T-helper 1 cell treated with Interleukin-12 subunit alpha and Interleukin-12 subunit beta and Interleukin-4 antibody, amounts not matched to agents 30 μg/mL and 1 μg/mL, for 36 hours (primary cell): ENCODE measurements around the gene MTX2.

Experiments used
- H3K27ac Mint-ChIP-seq: one replicate; pipeline ENCODE4 v1.8.0; 2021; ENCODE audit warnings: mild to moderate bottlenecking, mixed read lengths
- H3K27me3 Mint-ChIP-seq: one replicate; pipeline ENCODE4 v1.8.0; 2021; ENCODE audit warnings: low read depth, mixed read lengths
- H3K36me3 Mint-ChIP-seq: one replicate; pipeline ENCODE4 v1.8.0; 2021; ENCODE audit warnings: low read depth, mixed read lengths
- H3K4me1 Mint-ChIP-seq: one replicate; pipeline ENCODE4 v1.8.0; 2021; ENCODE audit warnings: low read depth, mixed read lengths
- H3K4me3 Mint-ChIP-seq: one replicate; pipeline ENCODE4 v1.8.0; 2021; ENCODE audit warnings: mild to moderate bottlenecking, moderate library complexity, mixed read lengths
- H3K9me3 Mint-ChIP-seq: one replicate; pipeline ENCODE4 v1.8.0; 2021; ENCODE audit warnings: mixed read lengths

Gene MTX2

DNA sequence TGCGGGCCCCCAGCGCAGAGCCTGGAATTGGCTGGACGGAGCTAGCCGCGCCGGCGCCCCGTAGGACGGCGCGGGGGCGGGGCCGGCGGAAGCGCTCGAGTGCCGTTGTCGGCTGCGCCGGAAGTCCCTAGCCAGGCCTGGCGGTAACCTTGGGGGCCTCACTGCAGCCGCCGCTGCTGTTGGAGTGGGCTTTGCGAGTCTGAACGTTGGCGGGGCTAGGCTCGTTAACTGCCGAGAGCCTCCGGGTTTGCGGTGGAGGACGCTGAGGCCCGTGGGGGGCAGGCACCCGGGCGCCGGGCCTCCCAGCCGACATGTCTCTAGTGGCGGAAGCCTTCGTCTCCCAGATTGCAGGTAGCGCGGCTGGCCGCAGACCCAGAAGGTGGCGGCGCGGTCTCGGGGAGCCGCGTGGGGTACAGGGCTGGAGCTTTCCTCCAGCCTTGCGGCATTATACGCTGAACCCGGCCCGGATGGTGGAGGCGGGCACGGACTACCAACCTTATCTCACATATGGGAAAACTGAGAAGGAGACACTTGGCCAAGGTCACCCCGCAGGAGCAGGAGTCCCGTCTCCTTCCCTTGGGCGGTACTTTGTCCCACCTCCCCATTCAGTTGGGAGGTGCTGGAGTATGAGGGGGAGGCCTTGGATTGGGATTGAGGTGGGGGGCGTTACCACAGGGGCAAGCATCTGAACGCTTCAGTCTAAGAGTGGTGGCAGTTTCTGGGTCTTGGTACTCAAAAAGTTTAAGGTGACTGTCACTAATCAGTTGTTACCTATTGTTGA lies at the start of gene MTX2:
Gene MTX2 (plus strand): TSS at position 124 of the 781 bp plus-strand sequence. CDS start 188 bp downstream, at position 312.
- Mint-ChIP-seq H3K36me3 (no peaks in the 10 kb centered on the region), H3K27me3 (peaks cover 8% of the 10 kb centered on the region), H3K27ac (peak within 1 kb of the TSS; percentile 93), H3K4me1 (peaks cover 9% of the 10 kb centered on the region), H3K9me3 (no peaks in the 10 kb centered on the region), H3K4me3 (peak within 1 kb of the TSS; percentile 96)

DNA sequence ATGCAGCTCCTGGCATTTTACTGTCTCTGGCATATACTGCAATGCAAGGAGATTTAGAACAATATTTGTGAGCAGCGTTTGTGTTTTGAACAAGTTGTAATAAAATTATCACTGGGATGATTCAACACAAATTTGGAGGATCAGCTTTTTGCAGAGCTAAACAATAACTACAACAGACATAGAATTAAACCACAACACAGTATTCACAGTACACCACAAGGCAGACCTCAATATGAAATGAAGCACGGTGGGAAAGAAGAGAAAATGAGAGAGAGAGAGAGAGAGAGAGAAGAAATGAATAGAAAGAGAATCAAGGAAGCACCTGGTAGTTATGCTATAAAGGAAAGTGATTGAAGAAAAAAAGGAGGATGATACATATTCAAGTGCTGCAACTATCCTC lies 41.4 kb upstream of the MTX2 start:
- Mint-ChIP-seq H3K27me3 (peaks cover 16% of the 10 kb centered on the region), H3K27ac (no peak overlapping the region), H3K36me3 (no peaks in the 10 kb centered on the region)

DNA sequence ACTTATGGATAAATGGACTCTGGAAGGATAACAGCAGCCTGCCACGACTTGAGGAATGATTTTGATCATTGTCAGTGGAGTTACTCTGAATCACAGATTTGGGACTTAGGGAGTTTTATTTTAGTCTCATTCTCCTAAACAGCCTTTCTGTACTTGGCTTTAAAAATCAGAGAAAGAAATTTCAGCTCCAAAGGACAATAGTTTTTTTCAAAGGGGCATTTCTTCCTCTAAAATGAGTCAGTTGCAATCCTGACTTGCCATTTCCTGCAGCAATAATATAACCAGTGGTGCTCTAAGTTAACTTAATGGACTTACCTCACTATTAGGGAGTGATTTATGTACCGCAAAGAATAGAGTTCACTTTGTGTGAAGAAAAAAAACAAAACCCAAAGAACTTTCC lies 35.1 kb upstream of the MTX2 start:
- no peaks in the 10 kb centered on the region for H3K36me3 Mint-ChIP-seq
- no peaks in the 10 kb centered on the region for H3K9me3 Mint-ChIP-seq
- H3K27me3 Mint-ChIP-seq, result peaks cover 24% of the 10 kb centered on the region
- H3K27ac Mint-ChIP-seq, result no peak overlapping the region
- H3K4me3 Mint-ChIP-seq, result no peak overlapping the region
- H3K4me1 Mint-ChIP-seq, result no peaks in the 10 kb centered on the region

More for the DNA sequence above, 41.4 kb upstream of the MTX2 start:
- H3K4me3 Mint-ChIP-seq, result no peak overlapping the region
- H3K4me1 Mint-ChIP-seq, result no peaks in the 10 kb centered on the region
- H3K9me3 Mint-ChIP-seq, result no peaks in the 10 kb centered on the region

DNA sequence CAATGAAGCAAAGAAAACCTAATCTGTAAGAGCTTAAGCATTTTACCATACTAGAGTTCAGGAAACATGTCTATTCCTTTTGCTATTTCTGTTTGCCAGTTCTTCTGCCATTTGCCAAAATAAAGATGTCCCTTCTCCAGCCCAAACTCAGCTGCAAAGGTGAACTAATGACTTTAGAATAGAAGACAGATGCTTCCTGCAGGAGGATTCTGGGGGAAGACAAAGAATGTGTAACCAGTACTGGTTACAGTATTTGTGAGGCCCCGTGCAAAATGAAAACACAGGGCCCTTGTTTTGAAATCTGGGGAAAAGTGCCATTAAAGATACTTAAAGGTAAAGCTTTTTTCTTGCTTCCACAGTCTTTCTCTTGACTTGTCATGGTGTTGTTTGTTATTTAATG lies 34.3 kb upstream of the MTX2 start:
- H3K36me3 Mint-ChIP-seq, result no peaks in the 10 kb centered on the region
- H3K27me3 Mint-ChIP-seq, result peaks cover 30% of the 10 kb centered on the region
- H3K27ac Mint-ChIP-seq, result no peak overlapping the region
- H3K4me1 Mint-ChIP-seq, result no peaks in the 10 kb centered on the region
- no peaks in the 10 kb centered on the region for H3K9me3 Mint-ChIP-seq
- no peak overlapping the region for H3K4me3 Mint-ChIP-seq

DNA sequence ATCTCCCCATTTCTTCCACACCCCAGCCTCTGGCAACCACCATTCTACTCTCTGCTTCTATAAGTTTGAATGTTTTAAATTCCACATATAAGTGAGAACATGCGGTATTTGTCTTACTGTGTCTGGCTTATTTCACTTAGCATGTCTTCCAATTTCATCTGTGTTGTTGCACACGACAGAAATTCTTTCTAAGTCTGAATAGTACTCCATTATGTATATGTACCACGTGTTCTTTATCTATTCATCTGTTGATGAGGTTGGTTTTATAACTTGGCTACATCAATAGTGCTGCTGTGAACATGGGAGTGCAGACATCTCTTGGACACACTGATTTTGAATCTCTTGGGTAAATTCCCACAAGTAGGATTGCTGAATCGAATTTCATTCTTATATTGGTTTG lies 31.8 kb upstream of the MTX2 start:
- no peak overlapping the region for H3K4me3 Mint-ChIP-seq
- H3K9me3 Mint-ChIP-seq, result no peaks in the 10 kb centered on the region
- no peaks in the 10 kb centered on the region for H3K4me1 Mint-ChIP-seq
- no peak overlapping the region for H3K27ac Mint-ChIP-seq
- peaks cover 30% of the 10 kb centered on the region for H3K27me3 Mint-ChIP-seq
- H3K36me3 Mint-ChIP-seq, result no peaks in the 10 kb centered on the region

DNA sequence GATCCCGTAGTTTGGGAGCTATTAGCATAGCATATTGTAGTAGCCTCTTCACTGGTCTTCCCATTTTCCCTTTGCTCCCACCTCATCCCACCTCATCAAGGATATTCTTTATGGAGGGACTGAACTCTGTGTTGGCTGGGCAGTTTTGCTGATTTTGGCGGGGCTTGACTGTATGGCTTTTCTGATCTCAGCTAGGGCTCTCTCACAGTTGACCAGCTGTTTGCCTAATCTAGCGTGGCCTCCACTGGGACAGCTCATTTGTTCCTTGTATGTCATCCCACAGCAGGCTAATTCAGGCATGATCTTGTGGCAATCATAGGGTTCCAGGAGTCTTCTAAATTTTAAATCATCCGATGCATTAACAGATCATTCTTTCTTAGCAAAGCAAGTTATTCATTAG lies 30.2 kb upstream of the MTX2 start:
- H3K9me3 Mint-ChIP-seq, result no peaks in the 10 kb centered on the region
- peaks cover 25% of the 10 kb centered on the region for H3K27me3 Mint-ChIP-seq
- no peak overlapping the region for H3K4me3 Mint-ChIP-seq
- H3K4me1 Mint-ChIP-seq, result no peaks in the 10 kb centered on the region
- H3K36me3 Mint-ChIP-seq, result no peaks in the 10 kb centered on the region
- H3K27ac Mint-ChIP-seq, result no peak overlapping the region

DNA sequence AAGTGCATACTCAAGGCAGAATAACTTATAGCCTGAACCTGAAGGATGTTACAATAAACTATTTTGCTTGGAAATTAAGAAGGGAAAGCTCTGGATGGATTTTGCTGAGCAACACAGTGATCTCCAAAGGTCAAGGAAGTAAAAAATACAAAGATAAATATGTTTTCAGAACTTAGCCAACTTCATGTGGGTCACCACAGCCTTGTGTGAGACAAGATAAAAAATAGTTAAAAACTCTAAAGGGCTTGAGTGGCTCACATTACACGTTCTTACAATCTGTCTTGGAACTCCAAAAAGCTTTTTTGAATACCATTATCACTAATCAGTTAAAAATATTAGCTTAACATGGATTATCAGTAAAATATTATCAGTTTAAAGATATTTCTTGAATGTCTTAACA lies 28.9 kb upstream of the MTX2 start:
- Mint-ChIP-seq H3K4me3 (no peak overlapping the region), H3K4me1 (no peaks in the 10 kb centered on the region), H3K27me3 (peaks cover 19% of the 10 kb centered on the region), H3K27ac (no peak overlapping the region), H3K36me3 (no peaks in the 10 kb centered on the region), H3K9me3 (no peaks in the 10 kb centered on the region)

DNA sequence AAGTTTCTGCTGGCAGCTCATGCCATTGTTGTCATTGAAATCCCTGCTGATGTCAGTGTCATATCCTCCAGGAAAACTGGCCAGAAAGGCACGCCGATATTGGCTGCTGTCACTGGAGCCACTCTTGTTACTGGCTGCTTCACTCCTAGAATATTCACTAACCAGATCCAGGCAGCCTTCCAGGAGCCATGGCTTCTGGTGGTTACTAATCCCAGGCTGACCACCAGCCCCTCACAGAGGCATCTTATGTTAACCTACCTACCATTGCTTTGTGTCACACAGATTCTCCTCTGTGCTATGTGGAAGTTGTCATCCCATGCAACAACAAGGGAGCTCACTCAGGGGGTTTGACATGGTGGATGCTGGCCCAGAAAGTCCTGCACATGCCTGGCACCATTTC lies 27.0 kb upstream of the MTX2 start:
- no peaks in the 10 kb centered on the region for H3K9me3 Mint-ChIP-seq
- H3K27me3 Mint-ChIP-seq, result peaks cover 15% of the 10 kb centered on the region
- no peaks in the 10 kb centered on the region for H3K4me1 Mint-ChIP-seq
- no peaks in the 10 kb centered on the region for H3K36me3 Mint-ChIP-seq
- H3K27ac Mint-ChIP-seq, result no peak overlapping the region
- H3K4me3 Mint-ChIP-seq, result no peak overlapping the region

DNA sequence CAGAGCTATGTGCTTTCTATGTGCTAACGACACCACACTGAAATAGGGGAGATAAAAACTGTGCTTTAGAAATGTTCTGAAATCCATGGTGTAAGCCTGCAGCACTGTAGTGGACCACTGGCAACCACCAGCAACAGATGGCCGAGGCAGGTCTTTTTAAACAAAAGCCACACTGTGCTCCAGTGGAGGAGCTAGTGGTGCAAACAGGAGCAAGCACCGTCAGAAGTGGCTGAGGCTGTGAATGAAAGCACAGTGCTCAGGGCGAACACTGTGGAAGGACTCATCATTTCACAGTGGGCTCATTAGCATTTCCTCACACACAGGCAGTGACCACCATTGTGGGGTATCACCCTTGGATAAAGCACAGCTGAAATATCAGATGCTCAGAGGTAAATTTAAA lies 22.9 kb upstream of the MTX2 start:
- no peak overlapping the region for H3K4me3 Mint-ChIP-seq
- peaks cover 16% of the 10 kb centered on the region for H3K27me3 Mint-ChIP-seq
- no peak overlapping the region for H3K27ac Mint-ChIP-seq
- no peaks in the 10 kb centered on the region for H3K36me3 Mint-ChIP-seq
- no peaks in the 10 kb centered on the region for H3K9me3 Mint-ChIP-seq
- H3K4me1 Mint-ChIP-seq, result no peaks in the 10 kb centered on the region

DNA sequence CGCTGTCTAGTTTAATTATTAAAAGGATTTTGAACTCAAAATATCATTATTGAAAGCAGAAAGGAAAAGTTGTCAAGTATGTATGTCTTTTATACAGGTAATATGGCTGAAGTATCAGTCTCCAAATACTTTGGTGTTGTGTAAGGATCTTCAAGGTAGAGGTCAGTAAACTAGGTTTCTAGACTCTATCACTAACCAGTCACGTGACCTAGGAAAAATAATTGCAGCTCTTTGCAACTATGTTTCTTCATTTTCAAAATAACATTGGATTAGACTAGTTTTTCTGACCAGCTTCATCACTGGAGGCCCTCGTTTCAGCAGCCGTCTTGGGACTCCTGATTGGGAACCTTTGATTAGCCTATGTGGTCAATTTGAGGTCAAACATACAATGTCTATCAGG lies 21.4 kb upstream of the MTX2 start:
- no peaks in the 10 kb centered on the region for H3K4me1 Mint-ChIP-seq
- peaks cover 16% of the 10 kb centered on the region for H3K27me3 Mint-ChIP-seq
- H3K27ac Mint-ChIP-seq, result no peak overlapping the region
- H3K9me3 Mint-ChIP-seq, result no peaks in the 10 kb centered on the region
- H3K36me3 Mint-ChIP-seq, result no peaks in the 10 kb centered on the region
- no peak overlapping the region for H3K4me3 Mint-ChIP-seq

DNA sequence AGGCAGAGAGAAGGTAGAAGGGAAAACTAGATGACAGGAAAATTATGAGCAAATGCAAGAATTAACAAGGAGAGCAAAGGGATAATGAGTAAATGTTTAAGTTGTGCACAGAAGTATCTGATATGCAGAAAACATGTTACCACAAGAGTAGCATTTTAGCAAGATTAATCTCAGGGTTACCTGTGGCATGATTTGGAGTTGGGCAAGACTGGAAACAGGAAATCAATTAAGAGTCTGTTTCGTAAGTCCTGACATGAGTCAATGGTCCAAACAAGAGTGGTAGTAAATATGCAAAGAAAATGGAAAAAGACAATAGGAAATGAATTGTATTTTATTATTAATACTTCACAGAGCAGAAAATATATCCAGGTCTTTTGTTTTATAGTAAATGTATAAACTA lies 17.3 kb upstream of the MTX2 start:
- Mint-ChIP-seq H3K27ac (no peak overlapping the region), H3K27me3 (peaks cover 24% of the 10 kb centered on the region), H3K4me1 (no peaks in the 10 kb centered on the region), H3K9me3 (peaks cover 4% of the 10 kb centered on the region), H3K4me3 (no peak overlapping the region), H3K36me3 (no peaks in the 10 kb centered on the region)

DNA sequence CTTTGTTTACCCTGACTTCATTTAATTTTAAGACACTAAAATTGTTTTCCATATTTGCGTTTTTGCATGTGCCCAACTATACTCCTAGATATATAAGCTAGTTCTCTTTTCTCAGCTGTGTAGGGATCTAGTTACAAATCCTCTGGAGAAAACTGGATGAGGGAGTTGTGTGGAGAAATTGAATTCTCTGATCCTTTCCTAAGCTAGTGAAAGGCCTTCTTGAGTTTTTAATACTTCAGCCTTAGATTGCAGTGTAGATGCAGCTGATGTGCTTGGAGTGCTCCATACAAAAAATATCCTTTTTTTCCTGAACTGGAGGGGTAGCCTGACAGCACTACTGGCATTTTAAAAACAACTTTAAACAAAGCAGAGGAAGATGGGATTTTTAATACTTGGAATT lies 8.6 kb upstream of the MTX2 start:
- no peaks in the 10 kb centered on the region for H3K9me3 Mint-ChIP-seq
- H3K4me1 Mint-ChIP-seq, result peaks cover 1% of the 10 kb centered on the region
- H3K4me3 Mint-ChIP-seq, result no peak overlapping the region
- no peak overlapping the region for H3K27ac Mint-ChIP-seq
- peaks cover 30% of the 10 kb centered on the region for H3K27me3 Mint-ChIP-seq
- H3K36me3 Mint-ChIP-seq, result no peaks in the 10 kb centered on the region

DNA sequence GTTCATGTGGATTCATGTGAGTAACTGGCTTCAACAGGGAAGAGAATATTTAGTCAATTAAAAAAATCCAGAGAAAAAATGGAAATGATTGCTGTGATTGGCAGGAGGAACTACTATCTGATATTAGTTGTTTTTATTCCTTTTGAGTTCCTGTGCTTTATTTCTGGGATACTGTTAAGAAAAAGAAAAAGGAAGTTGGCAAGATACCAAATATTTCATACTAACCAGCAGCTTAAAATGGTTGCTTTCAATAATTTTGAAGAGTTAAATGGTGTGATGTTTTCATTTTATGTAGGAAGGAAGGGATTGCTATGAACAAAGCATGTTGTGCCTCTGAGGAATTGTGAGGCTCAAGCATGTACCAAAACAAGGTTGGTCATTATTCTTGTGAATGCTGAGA lies 8.1 kb upstream of the MTX2 start:
- Mint-ChIP-seq H3K27ac (no peak overlapping the region), H3K4me3 (no peak overlapping the region), H3K36me3 (no peaks in the 10 kb centered on the region), H3K4me1 (peaks cover 1% of the 10 kb centered on the region), H3K9me3 (no peaks in the 10 kb centered on the region), H3K27me3 (peaks cover 30% of the 10 kb centered on the region)

DNA sequence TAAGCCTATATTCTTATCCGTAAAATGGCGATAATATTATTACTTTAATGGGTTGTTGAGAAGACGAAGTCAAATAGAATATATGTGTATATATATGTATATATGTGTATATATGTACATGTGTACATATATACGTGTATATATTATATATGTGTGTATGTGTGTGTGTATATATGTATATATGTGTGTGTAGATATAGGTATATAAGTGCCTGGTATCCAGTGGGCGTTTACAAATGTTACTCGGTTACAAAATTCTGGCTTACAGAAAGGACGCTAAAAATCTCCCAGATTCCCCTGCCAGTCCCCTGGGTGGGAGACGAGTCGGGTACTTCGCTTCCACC lies 295 bp upstream of the MTX2 start:
- no peaks in the 10 kb centered on the region for H3K9me3 Mint-ChIP-seq
- H3K4me3 Mint-ChIP-seq, result peak overlapping the region; percentile 96
- no peak overlapping the region for H3K27ac Mint-ChIP-seq
- no peaks in the 10 kb centered on the region for H3K36me3 Mint-ChIP-seq
- peaks cover 8% of the 10 kb centered on the region for H3K27me3 Mint-ChIP-seq
- H3K4me1 Mint-ChIP-seq, result peaks cover 9% of the 10 kb centered on the region

DNA sequence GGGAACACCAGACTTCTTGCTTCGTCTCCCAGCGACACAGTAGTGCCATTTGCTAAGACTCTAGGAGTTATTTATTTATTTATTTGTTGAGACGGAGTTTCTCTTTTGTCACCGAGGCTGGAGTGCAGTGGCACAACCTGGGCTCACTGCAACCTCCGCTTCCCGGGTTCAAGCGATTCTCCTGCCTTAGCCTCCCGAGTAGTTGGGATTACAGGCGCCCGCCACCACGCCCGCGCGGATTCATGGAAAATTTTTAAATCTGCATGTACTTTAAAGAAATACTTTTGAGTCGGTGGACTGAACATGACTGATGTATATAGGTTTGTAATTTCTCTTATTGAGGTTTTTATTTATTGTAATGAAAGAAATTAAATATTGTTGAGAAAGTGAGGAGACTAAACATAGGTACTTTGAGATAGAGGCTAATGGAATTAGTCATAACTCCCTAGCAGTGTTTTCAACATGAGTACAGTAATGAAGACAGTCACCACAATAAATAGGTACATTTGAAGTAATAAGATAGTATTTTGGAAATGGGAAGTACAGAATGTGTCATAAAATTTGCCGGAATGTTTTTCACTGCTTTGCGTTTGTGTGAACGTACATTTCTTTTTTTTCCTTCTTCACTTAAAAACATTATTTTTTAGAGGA lies 983 bp downstream of the MTX2 start:
- H3K36me3 Mint-ChIP-seq, result no peaks in the 10 kb centered on the region
- H3K9me3 Mint-ChIP-seq, result no peaks in the 10 kb centered on the region
- peaks cover 3% of the 10 kb centered on the region for H3K27me3 Mint-ChIP-seq
- H3K4me3 Mint-ChIP-seq, result peak overlapping the region; percentile 96
- H3K27ac Mint-ChIP-seq, result peak overlapping the region; percentile 93
- peaks cover 9% of the 10 kb centered on the region for H3K4me1 Mint-ChIP-seq
